ENCODE data around the gene LRRC27.
A peak's percentile ranks its signal among the peaks of the same experiment; 100 is the strongest.

Gene LRRC27

DNA sequence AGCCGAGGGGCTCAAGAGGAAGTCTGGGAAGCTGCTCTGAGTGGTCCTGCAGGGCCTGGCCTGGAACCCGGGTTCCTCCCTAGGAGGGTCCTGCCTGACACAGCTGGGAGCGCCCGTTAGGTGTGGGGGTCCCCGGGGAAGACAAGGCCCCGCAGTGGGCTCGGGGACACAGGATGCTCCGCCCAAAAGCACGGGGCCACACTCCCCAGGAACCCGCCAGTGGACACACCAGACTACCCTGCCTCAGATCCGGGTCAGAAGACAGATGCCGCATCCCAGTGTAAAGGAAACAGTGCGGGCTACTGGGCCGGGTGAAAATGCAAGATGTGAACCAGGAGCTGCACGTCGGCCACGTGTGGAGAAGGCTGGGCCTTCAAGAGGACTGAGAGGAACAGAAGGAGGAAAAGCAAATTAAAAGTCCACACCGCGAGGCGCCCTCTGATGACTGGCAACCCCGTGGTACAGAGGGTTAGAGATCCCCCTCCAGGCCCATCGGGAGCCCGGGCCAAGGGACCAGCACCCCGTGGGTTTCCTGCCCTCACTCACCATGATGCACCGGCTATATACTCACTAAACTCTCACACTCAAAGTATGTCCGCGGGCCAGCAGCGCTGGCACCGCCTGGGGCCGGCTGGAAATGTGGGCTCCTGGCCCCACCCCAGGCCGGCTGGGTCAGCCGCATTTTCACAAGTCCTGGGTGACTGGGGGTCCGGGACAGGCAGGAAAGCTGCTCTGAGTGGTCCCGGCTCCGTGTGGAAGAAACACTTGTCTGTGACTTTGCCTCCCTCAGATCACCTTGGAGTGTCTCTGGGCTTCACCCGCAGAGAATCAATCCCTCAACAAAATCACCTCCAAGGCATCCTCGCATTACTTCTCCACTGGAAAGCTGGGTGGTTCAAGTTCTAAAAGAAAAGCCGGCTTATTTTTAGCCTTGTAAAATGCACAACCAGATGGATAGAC, 30.3 kb upstream of the LRRC27 start:
- DNase-seq (ENCODE audit: low read depth in 2 of 2): no peak

DNA sequence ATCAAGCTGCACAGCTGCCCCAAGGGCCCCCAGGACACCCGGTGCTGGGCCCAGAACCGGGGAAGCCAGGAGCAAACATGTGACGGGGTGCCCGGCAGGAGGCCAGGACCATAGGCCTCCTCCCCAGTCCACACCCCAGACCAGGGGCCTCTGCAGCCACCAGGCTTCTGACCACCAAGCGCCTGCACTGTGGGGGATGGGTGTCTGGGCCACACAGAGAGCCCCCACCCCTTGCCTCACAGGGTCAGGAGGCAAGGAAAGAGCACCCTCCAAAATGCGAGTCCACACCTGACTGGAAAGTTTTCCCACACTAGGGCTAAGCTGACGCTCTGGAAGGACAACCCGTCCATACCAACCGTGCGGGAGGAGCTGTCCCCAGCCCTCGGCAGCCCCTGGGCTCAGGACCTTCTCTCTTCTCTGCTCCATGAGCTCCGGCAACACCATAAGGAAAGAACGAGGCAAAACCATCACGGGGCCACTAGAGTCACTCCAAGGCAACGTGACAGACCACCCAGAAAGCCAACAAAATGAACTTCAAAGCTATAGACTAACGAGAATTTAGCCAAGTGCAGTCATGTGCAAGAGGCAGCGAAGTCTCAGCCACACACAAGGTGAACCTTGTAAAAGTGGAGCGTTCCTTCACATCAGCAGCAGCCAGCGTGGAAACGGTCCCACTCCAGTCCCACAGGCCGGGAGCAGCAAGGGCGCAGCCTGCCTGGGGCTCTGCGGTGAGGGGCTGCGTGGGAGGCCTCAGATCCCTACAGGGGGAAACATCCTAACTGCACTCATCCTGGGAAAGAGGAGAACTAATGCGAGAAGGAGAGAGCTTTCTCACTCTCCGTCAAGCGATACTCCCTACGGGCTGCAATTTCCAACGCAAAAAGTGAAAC, 29.3 kb upstream of the LRRC27 start:
- DNase-seq (ENCODE audit: low read depth in 2 of 2): no peak

DNA sequence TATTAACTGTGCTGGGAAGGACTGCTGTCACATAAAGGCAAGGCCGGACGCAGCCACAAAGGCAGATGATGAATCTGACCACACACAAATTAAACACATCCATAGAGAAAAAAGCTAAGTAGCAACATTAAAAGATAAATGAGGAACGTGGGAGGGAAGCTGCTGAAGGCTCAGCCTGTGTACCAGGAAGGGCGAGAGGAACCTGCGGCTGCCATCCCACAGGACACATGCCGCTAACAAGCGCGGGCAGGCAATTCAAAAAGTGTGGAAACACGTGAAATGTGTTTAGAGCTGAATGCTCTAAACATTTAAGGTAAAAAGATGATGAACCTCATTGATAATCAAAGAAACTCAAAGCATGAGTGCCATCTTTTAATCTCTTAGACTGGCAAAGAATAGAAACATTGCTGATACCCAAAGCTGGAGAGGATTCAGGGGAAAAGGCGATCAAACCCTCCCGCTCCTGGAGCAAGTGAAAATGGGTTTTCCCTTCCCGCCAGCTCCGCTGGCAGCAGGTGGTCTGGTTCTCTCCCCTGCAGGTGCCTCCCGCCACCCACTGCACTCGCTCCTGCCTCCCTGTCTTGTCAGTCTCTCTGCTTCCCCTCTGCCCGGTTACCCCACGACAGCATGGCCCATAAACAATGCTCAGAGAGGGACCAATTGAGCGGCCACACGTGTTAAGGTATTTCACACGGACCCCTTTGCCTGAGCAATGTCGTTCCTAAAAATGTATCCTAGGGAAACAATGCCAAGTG, 28.5 kb upstream of the LRRC27 start:
- no peak for DNase-seq (ENCODE audit: low read depth in 2 of 2)

DNA sequence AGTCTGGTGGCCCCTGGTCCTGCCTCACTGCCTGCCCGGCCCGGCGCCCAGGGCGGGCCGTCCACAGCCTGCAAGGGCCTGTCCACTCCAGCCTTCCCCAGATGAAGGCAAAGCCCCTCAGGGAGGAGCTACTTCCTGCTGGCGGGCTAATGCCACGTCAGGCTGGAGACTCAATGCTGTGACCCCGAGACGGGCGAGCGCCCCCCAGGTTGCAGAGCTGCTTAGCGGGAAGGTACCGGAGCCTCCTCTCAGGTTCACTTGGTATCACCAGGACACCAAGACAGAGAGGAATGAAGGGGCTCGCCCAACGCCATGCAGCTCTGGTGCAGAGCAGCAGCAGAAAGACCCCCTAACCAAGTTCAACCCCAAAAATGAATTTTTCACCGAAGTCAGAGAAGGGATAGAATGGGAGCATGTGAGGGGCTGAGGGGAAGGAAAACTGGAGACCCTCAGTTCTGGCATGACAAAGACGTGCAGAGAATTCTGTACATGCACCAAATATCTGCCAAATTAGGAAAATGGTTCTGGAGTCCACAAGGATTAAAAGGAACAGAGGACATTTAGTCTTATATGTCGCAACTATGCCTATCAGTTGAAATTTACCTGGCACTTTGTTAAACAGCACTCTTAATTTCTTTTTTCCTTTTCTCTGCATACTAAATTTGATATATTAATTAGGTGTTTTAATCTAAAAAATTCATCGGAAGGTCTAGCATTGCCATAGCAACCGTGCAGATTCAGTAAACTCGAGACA, 27.1 kb upstream of the LRRC27 start:
- DNase-seq (ENCODE audit: low read depth in 2 of 2): no peak

DNA sequence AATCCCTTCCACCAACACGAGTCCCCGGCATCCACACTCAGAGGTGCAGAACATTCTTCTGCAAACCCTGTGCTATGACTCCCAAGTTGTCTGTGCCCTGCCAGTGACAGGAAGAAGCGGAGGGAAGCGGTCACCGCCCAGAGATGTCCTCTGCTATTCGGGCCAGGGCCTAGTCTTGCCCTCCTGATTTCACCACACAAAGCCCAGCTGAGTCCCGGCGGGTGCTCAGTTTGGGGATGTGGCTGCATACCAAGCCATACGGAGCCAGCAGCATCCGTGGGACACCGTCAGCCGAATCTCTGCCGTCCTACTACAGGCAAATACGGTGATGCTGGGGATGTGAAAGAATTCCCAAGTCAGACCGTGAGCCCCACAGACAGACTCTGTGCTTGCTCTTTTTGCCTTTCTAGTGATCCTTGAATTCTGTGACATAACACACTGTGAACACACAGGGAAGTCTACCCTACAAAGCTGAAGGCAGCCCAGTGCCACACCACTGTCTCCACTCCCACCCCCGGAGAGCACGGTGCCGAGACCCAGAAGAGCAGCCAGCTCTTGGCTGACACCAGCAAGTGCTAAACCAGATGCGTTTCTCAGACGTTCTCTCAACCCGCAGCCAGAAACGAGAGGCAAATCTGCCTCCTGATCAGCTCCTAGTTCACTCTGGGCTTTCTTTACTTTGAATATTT, 26.2 kb upstream of the LRRC27 start:
- DNase-seq (ENCODE audit: low read depth in 2 of 2): no peak

DNA sequence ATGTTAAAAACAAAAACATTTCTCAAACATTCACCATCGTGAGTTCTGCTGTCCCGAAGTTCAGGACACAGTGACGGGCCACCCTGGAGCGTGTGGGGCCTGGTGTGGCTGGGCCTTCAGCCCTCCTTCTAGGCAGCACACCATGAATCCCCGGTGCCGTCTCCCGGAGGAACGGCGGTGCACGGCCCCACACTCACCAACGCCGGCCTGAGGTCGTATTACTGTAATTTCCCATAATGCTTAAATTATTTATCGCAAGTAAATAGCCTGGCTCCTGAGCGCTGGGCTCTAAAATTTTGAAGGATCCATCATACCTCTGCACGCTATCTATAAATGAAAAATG, 25.7 kb upstream of the LRRC27 start:
- DNase-seq (ENCODE audit: low read depth in 2 of 2): no peak

DNA sequence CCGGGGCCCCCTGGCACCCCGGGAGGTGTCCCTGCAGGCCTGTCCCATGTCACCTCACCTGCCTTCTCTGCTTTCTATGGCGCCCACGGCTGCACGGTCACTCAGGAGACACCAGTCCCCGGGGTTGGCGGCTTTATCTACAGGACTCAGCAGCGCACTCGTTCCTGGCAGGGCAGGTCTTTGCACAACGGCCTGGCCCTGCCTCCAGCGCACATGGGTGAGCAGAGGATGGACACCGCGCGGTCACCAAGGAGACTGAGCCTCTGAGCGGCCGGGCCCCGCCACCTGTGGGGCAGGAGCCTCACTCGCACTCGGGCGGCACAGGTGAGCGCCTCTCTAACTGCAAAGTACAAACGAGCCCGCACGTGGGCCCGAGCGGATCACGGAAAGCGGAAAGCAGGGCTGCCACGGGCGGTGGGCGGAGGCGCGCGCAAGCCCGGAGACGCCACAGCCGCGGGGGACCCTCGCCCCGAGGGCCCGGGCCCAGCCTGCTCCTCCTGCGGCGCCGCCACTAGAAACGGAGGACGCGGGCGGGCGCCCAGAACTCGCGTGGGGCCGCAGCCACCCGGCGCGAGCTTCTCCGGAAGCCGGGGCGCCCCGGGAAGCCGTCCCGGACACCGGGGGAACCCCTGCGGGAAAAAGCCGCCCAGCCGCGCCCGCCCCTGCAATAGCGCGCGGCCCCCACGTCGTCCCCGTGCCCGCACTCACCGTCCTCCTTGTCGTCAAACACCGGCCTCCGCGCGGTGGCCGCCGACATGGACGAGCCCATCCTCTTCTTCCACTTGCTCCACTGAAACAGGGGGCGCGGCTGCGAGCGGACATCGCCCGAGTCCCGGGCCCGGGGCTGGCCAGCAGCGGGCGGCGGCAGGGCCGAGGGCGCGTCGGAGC, 24.9 kb upstream of the LRRC27 start:
- DNase-seq (ENCODE audit: low read depth in 2 of 2): no peak

DNA sequence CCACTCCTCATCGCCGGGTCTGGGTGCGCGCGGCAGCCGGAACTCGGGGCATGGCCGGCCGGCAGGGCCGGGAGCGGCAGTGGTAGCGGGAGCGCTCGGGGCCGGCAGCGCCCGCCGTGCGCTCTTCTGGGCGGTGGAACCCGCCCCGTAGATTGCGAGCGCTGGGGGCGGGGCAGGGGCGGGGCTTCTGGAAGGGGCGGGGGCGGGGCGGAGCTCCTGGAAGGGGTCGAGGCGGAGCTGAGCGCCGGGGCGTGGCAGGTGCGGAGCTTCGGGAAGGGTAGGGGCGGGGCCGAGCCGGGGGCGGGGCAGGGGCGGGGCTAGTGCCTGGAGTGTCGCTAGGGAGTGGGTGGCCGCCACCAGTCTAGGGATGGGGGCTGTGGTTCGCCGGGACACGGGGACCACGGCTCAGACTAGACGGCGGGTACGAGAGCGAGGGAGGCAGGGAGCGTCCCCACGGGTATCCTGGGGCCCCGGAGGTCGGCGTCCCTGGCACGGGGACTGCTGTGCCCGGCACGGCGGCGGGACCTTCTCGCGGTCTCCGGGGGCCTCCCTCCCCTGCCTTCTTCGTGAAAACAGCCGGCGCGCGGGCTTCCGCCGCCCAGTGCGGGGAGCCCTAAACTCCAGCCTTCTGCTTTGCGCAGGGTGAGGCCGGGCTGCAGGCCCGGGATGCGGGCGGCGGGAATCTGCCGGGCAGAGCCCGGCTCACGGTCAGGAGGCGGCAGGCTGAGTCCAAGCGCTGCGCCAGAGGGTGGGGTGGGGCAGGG, 24.0 kb upstream of the LRRC27 start, which contains the start of gene STK32C:
Gene STK32C (minus strand): TSS at position 128 of the 764 bp plus-strand sequence. CDS start 117 bp downstream, at position 11.
- DNase-seq (ENCODE audit: low read depth in 2 of 2): peak; percentile 78 to 84

DNA sequence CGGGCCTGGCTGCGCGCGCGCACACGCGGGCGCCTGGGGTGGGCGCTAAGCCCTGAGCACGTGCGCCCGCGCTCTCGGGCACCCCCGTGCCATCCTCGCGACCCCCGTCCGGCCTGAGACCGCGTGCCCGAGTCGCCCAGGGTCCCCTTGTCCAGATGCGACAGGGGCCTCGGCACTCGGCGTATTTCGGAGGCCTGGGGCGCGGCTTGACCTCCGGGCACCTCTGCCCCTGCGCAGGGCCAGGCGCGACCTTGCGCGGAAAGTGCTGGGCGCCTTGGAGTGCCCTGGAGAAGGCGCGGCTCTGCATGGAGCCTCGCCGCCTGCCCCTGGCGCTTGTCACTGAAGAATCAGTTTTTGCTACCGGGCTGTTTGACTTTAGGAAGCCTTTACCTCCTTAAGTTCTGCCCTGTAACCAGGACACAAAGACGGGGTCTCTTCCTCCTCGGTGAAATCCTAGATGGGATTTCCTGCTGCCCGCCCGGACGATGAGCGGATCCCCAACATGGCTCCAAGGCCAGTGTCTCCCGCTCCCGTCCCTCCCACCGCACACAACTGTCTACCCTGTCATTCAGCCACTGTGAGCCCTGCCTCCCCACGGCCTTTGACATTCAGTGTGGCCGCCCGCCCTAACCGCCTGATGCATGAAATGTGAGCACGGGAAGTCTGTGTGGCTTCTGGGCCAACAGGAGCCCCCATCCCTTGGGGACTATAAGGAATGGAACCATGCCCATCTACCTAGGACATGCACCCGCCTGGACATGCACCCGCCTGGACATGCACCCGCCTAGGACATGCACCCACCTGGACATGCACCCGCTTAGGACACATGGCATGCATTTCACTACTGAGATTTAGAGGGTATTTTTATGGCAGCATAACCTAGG, 23.2 kb upstream of the LRRC27 start:
- DNase-seq (ENCODE audit: low read depth in 2 of 2): no peak

DNA sequence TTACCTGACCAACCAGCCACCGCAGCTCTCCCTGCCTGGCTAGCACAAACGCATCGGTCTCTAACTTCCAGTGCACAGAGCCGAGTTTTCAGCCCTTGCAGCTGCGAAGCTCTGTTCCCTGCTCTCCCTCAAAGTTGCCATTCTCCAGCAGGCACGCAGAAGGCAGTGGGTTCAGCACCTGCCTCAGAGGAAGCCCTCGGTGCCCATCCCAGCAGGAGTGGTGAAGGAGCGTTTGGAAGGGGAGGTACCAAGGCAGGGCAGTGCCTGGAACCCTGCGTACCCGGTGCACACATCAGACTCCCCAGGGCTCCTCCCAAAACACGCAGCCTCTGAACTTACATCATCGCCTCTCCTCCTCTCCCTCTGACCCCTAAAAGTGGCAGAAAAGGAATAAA, 22.5 kb upstream of the LRRC27 start:
- no peak for DNase-seq (ENCODE audit: low read depth in 2 of 2)

DNA sequence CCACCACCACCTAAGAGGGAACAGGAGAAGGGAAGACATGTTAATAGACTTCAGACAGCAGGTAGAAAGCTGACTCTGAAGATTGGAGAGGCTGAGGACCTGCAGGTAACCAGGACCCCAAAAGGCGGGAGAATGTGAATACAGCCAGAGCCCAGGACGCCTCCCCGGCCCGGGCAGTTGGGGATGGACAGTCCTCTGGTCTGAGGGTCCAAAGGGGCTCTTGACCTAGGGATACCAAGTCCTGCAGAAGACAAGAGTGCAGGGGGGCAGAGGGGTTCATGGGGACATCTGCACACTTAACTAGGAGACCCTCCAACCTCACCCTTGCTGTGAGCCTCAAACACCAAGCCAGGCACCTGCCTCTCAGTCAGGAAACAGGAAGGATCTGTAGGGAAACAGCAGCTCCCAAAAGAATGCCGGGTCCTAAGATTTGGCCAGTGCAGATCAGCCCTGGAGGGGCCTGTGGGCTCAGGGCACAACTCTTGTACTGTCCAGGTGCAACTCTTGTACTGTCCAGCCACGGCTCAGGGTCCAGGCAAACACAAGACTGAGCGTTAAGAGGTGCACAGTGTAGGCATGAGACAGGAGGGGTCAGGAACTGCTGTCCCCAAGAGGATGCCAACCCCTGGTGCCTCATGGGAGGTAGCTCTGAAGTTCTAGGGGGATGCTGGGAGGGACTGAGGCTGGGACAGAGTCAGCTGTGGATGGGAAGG, 22.0 kb upstream of the LRRC27 start:
- DNase-seq (ENCODE audit: low read depth in 2 of 2): no peak

DNA sequence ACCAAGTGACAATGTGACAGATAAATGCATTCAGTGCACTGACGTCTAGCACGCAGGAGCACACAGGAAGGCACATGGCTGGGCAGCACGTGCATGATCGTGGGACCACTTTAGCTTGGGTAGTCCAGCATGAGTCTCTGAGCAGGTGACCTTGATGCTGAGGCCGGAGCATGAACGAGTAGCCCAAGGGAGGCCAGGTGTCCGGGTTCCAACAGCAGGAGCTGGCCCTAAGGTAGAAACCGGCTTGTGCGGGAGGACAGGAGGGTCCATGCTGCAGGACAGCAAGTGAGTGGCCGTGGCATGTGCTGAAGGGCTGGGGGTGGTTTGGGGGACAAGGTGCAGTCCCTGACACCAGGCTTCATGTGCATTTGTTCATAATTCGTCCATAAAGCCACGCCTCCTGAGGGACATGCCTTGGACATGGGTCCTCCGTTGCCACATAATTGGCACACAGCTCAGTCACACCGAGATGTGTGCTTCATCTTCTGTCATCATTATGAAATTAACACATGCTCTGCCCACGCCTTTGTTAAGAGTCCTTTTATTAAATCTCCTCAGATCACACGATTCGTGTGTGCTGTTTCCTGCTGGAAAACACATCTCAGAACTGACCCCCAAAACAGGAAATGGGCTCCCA, 21.2 kb upstream of the LRRC27 start:
- no peak for DNase-seq (ENCODE audit: low read depth in 2 of 2)

DNA sequence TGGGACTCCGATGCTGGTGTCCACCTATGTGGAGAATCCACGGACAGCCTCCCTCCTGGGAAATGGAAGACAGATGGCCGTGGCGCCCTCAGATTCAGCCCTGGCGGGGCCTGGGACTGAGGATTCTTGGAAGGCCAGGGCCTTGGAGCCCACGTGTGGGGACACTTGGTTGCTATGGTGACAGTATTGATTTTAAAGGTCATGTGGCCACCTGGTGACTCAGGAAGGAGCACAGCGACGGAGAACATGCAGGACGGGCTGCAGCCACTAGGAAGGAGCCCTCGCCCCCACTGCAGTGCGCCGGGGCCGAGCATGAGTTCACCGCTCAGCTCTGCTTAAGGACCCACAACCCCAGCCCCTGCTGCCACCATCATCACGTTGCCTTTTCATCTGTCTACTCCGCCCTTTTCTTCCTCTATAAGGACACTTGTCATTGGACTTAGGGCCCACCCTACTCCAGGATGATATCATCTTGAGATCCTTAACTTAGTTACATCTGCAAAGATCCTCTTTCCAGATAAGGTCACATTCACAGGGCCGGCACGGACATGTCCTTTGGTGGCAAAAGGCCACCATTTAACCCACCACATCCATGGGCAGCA, 20.6 kb upstream of the LRRC27 start:
- no peak for DNase-seq (ENCODE audit: low read depth in 2 of 2)

DNA sequence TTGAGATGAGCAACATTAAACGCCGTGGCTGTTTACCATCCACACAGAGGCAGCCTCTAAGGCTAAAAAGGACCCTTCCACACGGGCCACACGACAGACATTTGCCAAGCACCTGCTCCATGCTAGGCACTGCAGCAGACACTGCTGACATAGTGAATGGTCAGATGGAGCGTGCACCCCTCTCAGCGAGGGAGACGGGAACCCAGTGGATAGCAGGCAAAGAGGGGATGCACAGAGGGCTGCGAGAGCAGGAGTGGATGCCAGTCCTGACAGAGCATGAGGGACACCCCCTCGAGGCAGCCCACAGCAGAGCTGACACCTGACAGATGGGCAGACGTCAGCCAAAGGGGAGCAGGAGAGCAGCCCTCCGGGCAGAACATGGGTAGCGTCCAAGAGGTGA, 18.7 kb upstream of the LRRC27 start:
- DNase-seq (ENCODE audit: low read depth in 2 of 2): no peak

DNA sequence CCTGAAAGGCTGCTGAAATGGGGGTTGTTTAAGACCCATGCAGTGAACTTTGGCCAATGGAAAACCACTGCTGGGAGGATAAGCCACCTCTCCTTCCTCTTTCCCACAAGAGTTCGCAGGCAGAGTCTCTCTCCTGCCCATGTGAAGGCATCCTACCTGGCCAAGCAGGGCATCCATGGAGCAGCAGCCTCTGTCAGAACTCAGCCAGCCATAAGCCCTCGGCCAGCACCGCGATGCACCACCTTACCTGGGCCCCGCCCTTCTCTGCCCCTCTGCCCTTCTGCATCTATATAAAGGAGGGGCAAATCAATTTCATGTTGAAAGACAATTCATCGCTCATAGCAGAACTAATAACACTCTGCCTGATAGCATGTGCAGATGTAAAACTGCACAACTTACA, 18.1 kb upstream of the LRRC27 start:
- DNase-seq (ENCODE audit: low read depth in 2 of 2): no peak

DNA sequence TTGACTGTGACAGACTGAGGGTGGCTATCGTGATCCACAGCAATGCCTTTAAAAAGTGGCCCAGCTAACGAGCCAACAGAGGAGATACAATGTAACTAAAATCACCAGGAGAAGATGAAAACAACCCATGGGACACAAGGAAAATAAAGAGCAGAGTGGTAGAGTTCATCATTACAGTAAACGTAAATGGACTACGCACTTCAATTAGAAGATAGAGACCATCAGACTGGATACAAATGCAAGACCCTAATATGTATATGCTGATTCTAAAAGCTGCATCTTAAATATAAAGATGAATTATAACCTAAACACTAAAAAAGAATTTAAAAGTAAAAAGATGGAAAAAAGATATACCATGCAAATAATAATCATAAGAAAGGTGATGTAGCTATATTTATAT, 17.7 kb upstream of the LRRC27 start:
- DNase-seq (ENCODE audit: low read depth in 2 of 2): no peak

Measured in stimulated activated CD8-positive, alpha-beta memory T cell treated with anti-CD3 and anti-CD28 coated beads, Interleukin-7, amount 100 ng/mL, for 1 hour (primary cell).